ENCODE measurements around the gene ACVR2B.
A peak's percentile ranks its signal among the peaks of the same experiment; 100 is the strongest.

The ACVR2B gene

GRCh38 chr3:38480930-38481329 lies 27.2 kb downstream of the ACVR2B start:
- DNase-seq (ENCODE audit: low spot score), result no peak

GRCh38 chr3:38482951-38483350 lies 29.3 kb downstream of the ACVR2B start:
- no peak for DNase-seq (ENCODE audit: low spot score)

GRCh38 chr3:38487323-38487722 lies 33.6 kb downstream of the ACVR2B start:
- no peak for DNase-seq (ENCODE audit: low spot score)

- DNase-seq (ENCODE audit: low spot score), result no peak
These were observed 35.3 kb downstream of the ACVR2B start for GRCh38 chr3:38488949-38489348.

- DNase-seq (ENCODE audit: low spot score), result no peak
These were observed 36.1 kb downstream of the ACVR2B start for GRCh38 chr3:38489766-38490165.

- DNase-seq (ENCODE audit: low spot score), result no peak
These were observed 36.8 kb downstream of the ACVR2B start for GRCh38 chr3:38490281-38491030.

- no peak for DNase-seq (ENCODE audit: low spot score)
These were observed 37.5 kb downstream of the ACVR2B start for GRCh38 chr3:38491215-38491614.

GRCh38 chr3:38493031-38493430 lies 39.3 kb downstream of the ACVR2B start:
- DNase-seq (ENCODE audit: low spot score), result no peak

GRCh38 chr3:38496131-38496910 lies 42.6 kb downstream of the ACVR2B start, which contains the start of gene EXOG:
Gene EXOG (plus strand): TSS chr3:38496340. CDS start chr3:38496368, 28 bp downstream.
- peak; percentile 92 for DNase-seq (ENCODE audit: low spot score)

GRCh38 chr3:38497031-38497430 lies 43.3 kb downstream of the ACVR2B start:
- DNase-seq (ENCODE audit: low spot score), result peak; percentile 14

GRCh38 chr3:38500688-38501417 lies 47.2 kb downstream of the ACVR2B start:
- DNase-seq (ENCODE audit: low spot score), result no peak

- DNase-seq (ENCODE audit: low spot score), result no peak
These were observed 53.4 kb downstream of the ACVR2B start for GRCh38 chr3:38507120-38507519.

- no peak for DNase-seq (ENCODE audit: low spot score)
These were observed 56.0 kb downstream of the ACVR2B start for GRCh38 chr3:38509732-38510131.

GRCh38 chr3:38510631-38511030 lies 56.9 kb downstream of the ACVR2B start:
- DNase-seq (ENCODE audit: low spot score), result no peak

GRCh38 chr3:38511546-38511945 lies 57.9 kb downstream of the ACVR2B start:
- DNase-seq (ENCODE audit: low spot score), result no peak

GRCh38 chr3:38515367-38515766 lies 61.7 kb downstream of the ACVR2B start:
- no peak for DNase-seq (ENCODE audit: low spot score)

GRCh38 chr3:38516669-38517068 lies 63.0 kb downstream of the ACVR2B start:
- DNase-seq (ENCODE audit: low spot score), result no peak

- no peak for DNase-seq (ENCODE audit: low spot score)
These were observed 65.3 kb downstream of the ACVR2B start for GRCh38 chr3:38519000-38519399.

GRCh38 chr3:38519651-38520050 lies 66.0 kb downstream of the ACVR2B start:
- DNase-seq (ENCODE audit: low spot score), result no peak

GRCh38 chr3:38521391-38521987 lies 67.8 kb downstream of the ACVR2B start:
- DNase-seq (ENCODE audit: low spot score), result peak; percentile 75

- no peak for DNase-seq (ENCODE audit: low spot score)
These were observed 68.3 kb downstream of the ACVR2B start for GRCh38 chr3:38522002-38522401.

Data from SK-N-DZ (cell line).